ENCODE results near the gene ANKRA2. TPM values are rescaled to one million over a fixed set of nuclear protein-coding genes. Genes with fewer than 3 reads are reported as not detected.
A peak's percentile ranks its signal among the peaks of the same experiment; 100 is the strongest.

ANKRA2 gene
- total and polyA plus RNA-seq, 9 of the 15 experiments (the other 6 are each of a cell fraction or from before 2014, with no cell fraction given) = 7.9 to 28.7 (median 12.8) TPM

GRCh38 chr5:73506459-73506955, 58.9 kb downstream of the ANKRA2 start (continued):
- no peak for TF ChIP-seq MGA (IDR thresholded peaks at IDR 0.05)
- TF ChIP-seq SUPT5H (IDR thresholded peaks at IDR 0.05) = peak; percentile 63; the same call in 1 of the 2 replicates
- no peak for TF ChIP-seq SNRNP70 (optimal IDR thresholded peaks at IDR 0.05; ENCODE audit: low read depth, low read length)
- TF ChIP-seq ZNF140 (CRISPR knock-in tag; IDR thresholded peaks at IDR 0.05) = no peak
- TF ChIP-seq E2F3 (CRISPR knock-in tag; IDR thresholded peaks at IDR 0.05) = no peak
- TF ChIP-seq ZNF707 (CRISPR knock-in tag; conservative IDR thresholded peaks at IDR 0.05) = no peak
- TF ChIP-seq TSHZ1 (CRISPR knock-in tag; IDR thresholded peaks at IDR 0.05) = no peak
- no peak for TF ChIP-seq CREBBP (IDR thresholded peaks at IDR 0.05; ENCODE audit: low read depth, low read length)
- no peak for TF ChIP-seq ATF3 (IDR thresholded peaks at IDR 0.05)
- no peak for TF ChIP-seq ATF3 (CRISPR knock-in tag; conservative IDR thresholded peaks at IDR 0.05)
- TF ChIP-seq USF2 (CRISPR knock-in tag; IDR thresholded peaks at IDR 0.05) = no peak
- no peak for TF ChIP-seq ZBED1 (IDR thresholded peaks at IDR 0.05)
- TF ChIP-seq SMAD2 (IDR thresholded peaks at IDR 0.05; ENCODE audit: low read depth, low read length) = no peak
